PC-3 (cell line): ENCODE measurements around the gene FAM76A.
A peak's percentile ranks its signal among the peaks of the same experiment; 100 is the strongest.

ENCODE experiments used
- EZH2 ChIP-seq: fragments of 300-600 bp; sonication (generic); IDR thresholded peaks from one replicate; pipeline ENCODE4 v1.6.1; 2017; ENCODE audit warnings: antibody characterized with exemption, mild to moderate bottlenecking, low read length; ENCODE audit not compliant: unreplicated experiment
- EZH2phosphoT487 ChIP-seq: fragments of 300-600 bp; sonication (generic); IDR thresholded peaks from 2 replicates; pipeline ENCODE4 v1.6.1; 2018; ENCODE audit warnings: mild to moderate bottlenecking, antibody characterized with exemption, low read length, borderline replicate concordance
- TF ChIP-seq, protein P1 (sequence below): fragments of 300-600 bp; sonication (generic); conservative IDR thresholded peaks from 2 replicates; pipeline ENCODE4 v1.5.1; 2017; ENCODE audit warnings: antibody characterized with exemption, low read depth, mild to moderate bottlenecking, low read length

DNA sequence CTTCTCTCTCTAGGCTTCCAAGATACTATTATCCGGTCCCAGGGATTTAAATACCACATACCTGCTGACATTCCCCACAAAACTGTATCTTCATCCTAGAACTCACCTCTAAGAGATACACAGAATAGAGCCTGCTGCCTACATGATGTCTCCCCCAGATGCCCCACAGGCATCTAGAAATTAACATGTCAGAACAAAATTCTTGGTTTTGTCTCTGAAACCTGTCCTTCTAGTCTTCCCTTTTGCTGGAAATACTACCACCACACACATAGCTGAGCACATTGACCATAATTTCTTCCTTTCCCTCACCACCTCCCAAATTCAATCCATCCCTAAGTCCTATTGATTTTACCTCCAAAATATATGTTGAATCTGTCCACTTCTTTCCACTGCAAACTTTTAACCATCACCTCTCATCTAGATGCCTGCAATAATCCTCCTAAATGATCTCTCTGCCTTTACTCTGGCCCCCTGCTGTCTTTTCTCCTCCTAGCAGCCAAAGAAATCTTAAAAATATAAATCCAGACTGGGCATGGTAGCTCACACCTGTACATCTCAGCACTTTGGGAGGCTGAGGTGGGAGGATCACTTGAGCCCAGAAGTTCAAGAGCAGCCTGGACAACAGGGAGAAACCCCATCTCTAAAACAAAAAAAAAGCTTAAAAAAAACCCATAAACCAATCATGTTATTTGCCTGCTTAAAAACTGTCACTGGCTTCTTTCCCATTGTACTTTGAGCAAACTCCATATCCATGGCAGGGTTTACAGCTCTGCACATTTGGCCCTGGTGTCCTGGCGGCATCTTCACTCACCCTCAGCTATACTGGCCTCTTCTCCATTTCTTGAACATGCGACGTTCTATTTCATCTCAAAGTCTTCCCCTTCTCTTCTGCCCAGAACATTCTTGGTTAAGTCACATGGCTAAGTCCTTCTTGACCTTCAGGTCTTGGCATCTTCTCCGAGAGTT is 6.2 kb upstream of the FAM76A start:
- TF ChIP-seq, protein P1, sequence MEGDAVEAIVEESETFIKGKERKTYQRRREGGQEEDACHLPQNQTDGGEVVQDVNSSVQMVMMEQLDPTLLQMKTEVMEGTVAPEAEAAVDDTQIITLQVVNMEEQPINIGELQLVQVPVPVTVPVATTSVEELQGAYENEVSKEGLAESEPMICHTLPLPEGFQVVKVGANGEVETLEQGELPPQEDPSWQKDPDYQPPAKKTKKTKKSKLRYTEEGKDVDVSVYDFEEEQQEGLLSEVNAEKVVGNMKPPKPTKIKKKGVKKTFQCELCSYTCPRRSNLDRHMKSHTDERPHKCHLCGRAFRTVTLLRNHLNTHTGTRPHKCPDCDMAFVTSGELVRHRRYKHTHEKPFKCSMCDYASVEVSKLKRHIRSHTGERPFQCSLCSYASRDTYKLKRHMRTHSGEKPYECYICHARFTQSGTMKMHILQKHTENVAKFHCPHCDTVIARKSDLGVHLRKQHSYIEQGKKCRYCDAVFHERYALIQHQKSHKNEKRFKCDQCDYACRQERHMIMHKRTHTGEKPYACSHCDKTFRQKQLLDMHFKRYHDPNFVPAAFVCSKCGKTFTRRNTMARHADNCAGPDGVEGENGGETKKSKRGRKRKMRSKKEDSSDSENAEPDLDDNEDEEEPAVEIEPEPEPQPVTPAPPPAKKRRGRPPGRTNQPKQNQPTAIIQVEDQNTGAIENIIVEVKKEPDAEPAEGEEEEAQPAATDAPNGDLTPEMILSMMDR, result peak; percentile 54
- TF ChIP-seq EZH2, result no peak
- no peak for TF ChIP-seq EZH2phosphoT487
